ENCODE data around the gene KIAA0232. TPM values are rescaled to one million over a fixed set of nuclear protein-coding genes. Genes with fewer than 3 reads are reported as not detected.
A peak's percentile ranks its signal among the peaks of the same experiment; 100 is the strongest.

The KIAA0232 gene
- total and polyA plus RNA-seq, 11 donors, result 20.0 to 78.4 (median 67.7) TPM

DNA sequence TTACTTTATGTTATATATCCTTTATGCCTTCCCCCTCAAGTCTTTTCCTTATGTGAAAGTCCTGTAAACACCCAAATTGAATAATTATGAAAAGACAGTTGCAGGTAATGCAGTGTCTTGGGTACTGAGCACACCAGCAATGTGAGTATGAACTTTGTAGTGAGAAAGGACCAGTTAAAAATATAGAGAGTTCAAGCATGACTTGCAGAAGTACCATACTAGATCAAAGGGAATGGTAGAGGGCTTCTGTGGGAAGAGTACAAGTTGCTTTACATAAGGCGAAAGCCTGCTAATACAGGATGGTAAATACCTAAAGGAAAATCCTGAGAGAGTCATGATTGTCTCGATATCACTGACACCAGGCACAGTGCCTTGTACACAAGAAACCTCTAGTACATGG lies 25.7 kb downstream of the KIAA0232 start:
- peak overlapping the region in 6 of 12 donors; percentile 1 to 76 (median 15) for H3K27ac ChIP-seq
- H3K9me3 ChIP-seq, result no peaks in the 10 kb centered on the region
- intact Hi-C loops (cut with DNase I), result no loop called here
- 77 to 87% (median 82%) methylated on average over 2 of the region's 2 CpGs for WGBS, 4 donors
- H3K4me1 ChIP-seq, result peaks cover 4 to 70% (median 44%) of the 10 kb centered on the region in 12 donors
- no peaks in the 10 kb centered on the region for H3K27me3 ChIP-seq
- no peaks in the 10 kb centered on the region for H3K36me3 ChIP-seq
- H3K4me3 ChIP-seq, result no peak overlapping the region
- ATAC-seq, result peak in 2 of 4 donors; percentile 14 to 18
- no peak for DNase-seq
- TF ChIP-seq, protein P1, sequence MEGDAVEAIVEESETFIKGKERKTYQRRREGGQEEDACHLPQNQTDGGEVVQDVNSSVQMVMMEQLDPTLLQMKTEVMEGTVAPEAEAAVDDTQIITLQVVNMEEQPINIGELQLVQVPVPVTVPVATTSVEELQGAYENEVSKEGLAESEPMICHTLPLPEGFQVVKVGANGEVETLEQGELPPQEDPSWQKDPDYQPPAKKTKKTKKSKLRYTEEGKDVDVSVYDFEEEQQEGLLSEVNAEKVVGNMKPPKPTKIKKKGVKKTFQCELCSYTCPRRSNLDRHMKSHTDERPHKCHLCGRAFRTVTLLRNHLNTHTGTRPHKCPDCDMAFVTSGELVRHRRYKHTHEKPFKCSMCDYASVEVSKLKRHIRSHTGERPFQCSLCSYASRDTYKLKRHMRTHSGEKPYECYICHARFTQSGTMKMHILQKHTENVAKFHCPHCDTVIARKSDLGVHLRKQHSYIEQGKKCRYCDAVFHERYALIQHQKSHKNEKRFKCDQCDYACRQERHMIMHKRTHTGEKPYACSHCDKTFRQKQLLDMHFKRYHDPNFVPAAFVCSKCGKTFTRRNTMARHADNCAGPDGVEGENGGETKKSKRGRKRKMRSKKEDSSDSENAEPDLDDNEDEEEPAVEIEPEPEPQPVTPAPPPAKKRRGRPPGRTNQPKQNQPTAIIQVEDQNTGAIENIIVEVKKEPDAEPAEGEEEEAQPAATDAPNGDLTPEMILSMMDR (IDR thresholded peaks at IDR 0.05), result no peak
- TF ChIP-seq POLR2A (IDR thresholded peaks at IDR 0.05), result no peak

DNA sequence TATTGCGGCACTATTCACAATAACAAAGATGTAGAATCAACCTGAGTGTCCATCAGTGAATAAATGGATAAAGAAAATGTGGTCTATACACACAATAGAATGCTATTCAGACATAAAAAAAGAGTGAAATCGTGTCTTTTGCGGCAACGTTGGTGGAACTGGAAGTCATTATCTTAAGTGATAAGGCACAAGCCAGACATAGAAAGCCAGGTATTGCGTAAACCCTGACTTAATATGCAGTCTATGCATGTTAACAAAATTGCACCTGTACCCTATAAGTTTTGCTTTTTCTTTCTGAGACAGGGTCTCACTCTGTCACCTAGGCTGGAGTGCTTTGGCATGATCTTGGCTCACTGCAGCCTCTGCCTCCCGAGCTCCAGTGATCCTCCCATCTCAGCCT lies 28.6 kb downstream of the KIAA0232 start:
- WGBS, 4 donors, result 72 to 81% (median 74%) methylated on average over 6 of the region's 6 CpGs
- Histone ChIP-seq H3K27ac (no peak overlapping the region), H3K9me3 (no peaks in the 10 kb centered on the region), H3K4me3 (no peak overlapping the region), H3K4me1 (peaks cover 4 to 74% (median 43%) of the 10 kb centered on the region in 12 donors), H3K36me3 (no peaks in the 10 kb centered on the region), H3K27me3 (no peaks in the 10 kb centered on the region)
- intact Hi-C loops (cut with DNase I), result no loop called here
- TF ChIP-seq, protein P1 (IDR thresholded peaks at IDR 0.05), result no peak
- no peak for TF ChIP-seq POLR2A (IDR thresholded peaks at IDR 0.05)
- no peak for ATAC-seq
- DNase-seq, result no peak

DNA sequence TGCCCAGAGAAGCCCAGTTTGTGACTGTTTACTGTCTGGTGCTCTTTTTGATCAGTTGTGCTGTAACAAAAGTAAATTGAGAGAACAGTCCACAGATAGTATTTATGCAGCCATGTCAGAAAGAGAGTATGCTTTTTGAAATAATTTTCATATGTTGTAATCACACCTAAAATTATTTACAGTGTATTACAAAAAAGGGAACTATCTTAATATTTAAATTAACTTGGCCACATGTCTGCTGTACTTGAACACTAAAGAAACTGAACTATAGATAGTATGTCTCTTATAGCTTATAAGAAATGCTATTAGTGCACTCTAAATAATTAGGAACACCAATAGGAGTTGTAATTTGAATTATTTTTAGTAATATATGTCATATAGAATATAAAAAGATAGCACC lies 30.2 kb downstream of the KIAA0232 start:
- Histone ChIP-seq H3K4me1 (peaks cover 0 to 59% (median 29%) of the 10 kb centered on the region in 12 donors), H3K27ac (peak overlapping the region in 1 of 12 donors; percentile 3), H3K9me3 (no peaks in the 10 kb centered on the region), H3K27me3 (no peaks in the 10 kb centered on the region), H3K4me3 (no peak overlapping the region), H3K36me3 (no peaks in the 10 kb centered on the region)
- intact Hi-C loops (cut with DNase I), result no loop called here
- no peak for DNase-seq
- ATAC-seq, result no peak
- TF ChIP-seq, protein P1 (IDR thresholded peaks at IDR 0.05), result no peak
- no peak for TF ChIP-seq POLR2A (IDR thresholded peaks at IDR 0.05)

DNA sequence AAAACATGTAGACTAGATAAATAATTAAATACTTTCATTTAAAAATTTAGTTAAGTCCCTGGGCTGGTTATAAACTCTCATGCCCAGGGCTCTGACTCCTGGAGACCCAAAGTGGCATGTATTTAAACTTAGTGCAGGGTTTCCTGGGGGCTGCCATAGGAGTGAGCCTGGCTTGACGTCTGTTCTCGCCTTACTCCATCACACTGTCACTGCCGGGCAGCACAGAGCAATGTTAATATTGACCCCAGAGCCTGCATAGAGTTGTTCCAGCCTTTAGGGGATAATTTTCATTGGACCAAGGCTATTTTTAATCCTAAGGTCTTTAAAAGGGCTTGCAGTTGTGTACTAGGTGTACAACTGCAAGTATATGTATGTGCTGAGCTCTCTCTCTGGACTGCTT lies 31.2 kb downstream of the KIAA0232 start:
- ATAC-seq, result peak in 3 of 4 donors; percentile 44 to 73 (median 67)
- Histone ChIP-seq H3K27ac (no peak overlapping the region), H3K4me3 (no peak overlapping the region), H3K36me3 (no peaks in the 10 kb centered on the region), H3K9me3 (peaks cover 0 to 7% (median 1%) of the 10 kb centered on the region in 12 donors), H3K4me1 (peaks cover 0 to 49% (median 19%) of the 10 kb centered on the region in 12 donors), H3K27me3 (no peaks in the 10 kb centered on the region)
- DNase-seq, result no peak
- TF ChIP-seq, protein P1 (IDR thresholded peaks at IDR 0.05), result no peak
- TF ChIP-seq POLR2A (IDR thresholded peaks at IDR 0.05), result no peak
- 70 to 82% (median 73%) methylated on average over 3 of the region's 3 CpGs for WGBS, 4 donors
- intact Hi-C loops (cut with DNase I), result no loop called here
